Activated T-cell treated with anti-CD3 and anti-CD28 coated beads for 4 hours (primary cell): ENCODE data around the gene TMEM121B.

ENCODE experiments used
- DNase-seq: peaks from one replicate; pipeline ENCODE4 v3.0.0-alpha.2; 2020

Gene TMEM121B

DNA sequence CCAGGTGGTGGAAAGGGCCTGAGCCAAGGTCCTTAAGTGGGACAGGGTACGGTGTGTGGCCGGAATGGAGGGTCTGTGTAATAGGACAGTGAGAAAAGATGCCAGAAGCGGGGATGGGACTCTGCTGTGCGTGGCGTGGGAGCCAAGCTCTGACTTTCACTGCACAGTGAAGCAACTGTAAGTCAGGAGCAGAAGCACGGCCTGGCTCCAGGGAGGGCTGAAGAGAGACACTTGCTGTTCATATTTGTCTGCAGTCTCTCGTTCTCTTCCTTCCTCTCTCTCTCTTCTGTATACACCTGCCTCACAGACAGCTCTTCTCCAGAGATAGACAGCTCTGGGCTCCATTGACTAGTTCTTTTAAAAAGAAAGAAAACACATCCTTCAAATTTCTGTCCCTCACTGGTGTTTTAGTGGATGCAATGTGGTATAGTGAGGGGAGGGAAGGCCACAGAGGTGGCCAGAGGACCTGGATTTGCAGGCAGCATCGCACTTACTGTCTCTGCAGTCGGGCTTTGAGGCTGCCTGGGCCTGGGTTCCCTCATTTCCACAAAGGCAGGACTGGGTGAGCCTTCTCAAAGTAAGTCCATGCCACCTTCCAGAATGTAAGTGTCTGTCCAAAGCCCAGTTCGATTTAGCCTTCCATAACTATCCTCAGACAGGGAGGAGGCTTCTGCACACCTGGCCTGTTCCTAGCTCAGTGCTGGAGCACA lies 34.2 kb downstream of the TMEM121B start:
- no peak for DNase-seq

DNA sequence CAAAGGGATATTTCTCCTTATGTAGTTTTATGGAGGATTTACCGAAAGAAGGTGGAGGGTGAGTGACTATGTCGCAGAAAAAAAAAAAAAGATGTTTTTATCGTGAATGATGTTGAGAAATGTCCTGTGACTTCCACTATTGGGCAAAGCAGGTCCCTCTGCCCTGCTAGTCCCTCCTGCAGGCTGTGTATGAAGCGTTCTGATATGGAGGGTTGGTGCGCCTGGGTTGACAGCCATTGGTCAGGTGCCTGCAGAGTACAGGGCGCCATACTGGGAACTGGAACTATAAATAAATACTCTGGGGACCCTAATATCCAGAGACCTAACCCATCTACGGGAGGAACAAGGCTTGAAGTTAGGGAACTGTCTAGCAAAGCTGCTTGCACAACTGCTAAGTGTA lies 34.9 kb downstream of the TMEM121B start:
- DNase-seq = no peak

DNA sequence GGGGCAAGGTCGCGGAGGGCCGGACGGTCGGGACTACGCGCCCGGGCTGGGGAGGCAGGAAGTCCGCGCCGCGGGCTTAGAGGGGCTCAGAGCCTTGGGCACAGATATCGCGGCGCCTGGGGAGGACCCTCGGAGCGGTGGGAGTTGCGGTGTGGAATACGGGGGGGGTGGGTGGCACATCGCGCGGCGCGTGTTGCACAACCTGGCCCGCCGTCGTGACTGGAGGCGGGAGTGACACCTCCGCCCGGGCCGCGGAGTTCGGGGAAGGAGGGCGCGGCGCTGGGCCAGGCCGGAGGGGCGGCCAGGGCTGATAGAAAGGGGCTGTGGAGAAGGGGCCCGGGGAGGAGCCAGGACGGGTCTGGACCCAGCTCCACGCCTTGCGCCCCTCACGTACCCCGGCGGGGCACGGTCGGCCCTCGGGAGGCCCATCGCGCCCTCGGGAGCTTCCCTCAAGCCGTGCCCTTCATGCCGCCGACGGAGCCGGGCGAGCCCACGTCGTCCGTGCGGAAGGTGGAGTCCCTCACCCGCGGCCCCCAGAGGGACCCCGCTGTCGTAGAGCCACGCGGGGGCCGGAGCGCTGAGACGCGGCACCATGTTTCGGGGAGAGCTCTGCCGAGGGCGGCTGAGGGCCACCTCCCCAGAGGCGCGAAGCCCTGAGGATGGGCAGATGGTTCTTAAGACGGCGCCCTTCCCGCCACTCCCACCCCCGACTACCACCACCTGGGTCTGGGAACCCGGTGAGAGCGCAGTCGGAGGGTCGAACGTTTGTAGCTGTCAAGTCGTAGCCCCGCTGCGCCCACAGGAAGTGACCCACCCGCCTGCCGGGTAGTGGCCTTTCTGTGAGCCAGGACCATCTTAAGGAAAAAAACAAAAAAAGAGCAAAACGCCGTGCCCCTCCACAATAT lies 35.6 kb downstream of the TMEM121B start:
- DNase-seq = peak; percentile 46

DNA sequence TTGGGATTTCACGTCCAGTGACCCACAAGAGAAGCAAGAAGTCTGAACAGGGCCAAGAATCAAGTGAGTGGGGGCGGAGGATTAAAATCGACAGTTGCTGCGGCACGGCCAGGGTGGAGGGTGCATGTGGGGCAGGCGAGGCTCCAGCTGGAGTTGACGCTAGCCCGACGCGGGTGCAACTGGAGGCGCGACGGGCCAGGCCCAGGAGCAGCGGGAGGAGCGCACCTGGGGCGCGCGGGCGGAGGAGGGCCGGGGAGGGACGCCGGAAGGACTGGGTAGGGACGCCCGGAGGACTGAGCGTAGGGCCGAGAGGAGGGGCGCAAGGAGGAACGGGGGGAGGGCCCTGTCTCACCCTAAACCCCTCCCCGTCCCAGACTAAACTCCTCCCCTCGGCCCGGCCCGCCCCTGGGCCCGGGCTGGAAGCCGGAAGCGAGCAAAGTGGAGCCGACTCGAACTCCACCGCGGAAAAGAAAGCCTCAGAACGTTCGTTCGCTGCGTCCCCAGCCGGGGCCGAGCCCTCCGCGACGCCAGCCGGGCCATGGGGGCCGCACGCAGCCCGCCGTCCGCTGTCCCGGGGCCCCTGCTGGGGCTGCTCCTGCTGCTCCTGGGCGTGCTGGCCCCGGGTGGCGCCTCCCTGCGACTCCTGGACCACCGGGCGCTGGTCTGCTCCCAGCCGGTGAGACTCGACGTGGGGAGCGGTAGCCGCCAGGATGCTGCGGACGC lies 36.4 kb downstream of the TMEM121B start, which contains the start of gene IL17RA:
TSS of gene IL17RA (plus strand) at position 447 of the 723 bp plus-strand sequence. CDS start at position 539, 92 bp downstream.
- DNase-seq = peak; percentile 95

GRCh38 chr22:17083811-17084441 lies 37.2 kb downstream of the TMEM121B start:
- no peak for DNase-seq

DNA sequence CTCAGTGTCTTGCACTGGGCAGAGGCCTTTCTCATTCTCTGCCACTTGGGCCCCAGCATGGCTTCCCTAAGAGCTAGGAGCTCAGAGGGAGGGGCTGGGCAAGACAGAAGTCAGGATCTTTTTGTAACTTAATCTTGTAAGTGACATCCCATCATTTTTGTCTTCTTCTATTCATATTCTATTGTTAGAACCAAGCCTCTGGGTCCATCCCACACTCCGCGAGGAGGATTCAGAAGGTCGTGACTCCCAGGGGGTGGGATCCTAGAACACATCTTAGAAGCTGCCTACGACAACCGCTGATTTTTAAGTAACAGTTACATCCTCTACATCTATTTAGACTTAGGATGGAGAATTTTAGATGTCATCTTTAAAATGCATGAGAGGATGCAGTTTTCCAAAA lies 37.9 kb downstream of the TMEM121B start:
- DNase-seq = no peak

DNA sequence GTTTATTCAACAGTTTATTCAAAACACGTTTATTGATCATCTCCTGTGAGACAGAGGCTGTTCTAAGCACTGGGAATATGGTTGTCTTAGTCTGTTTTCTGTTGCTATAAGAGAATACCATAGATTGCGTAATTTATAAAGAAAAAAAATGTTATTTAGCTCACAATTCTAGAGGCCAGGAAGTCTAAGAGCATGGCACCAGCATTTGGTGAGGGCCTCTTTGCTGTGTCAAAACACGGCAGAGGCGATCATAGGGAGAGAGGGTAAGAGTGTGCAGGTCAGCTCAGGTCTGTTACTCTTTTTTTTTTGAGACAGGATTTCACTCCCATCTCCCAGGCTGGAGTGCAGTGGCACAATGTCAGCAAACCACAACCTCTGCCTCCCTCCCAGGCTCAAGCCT lies 41.6 kb downstream of the TMEM121B start:
- no peak for DNase-seq

GRCh38 chr22:17077255-17077654 lies 43.9 kb downstream of the TMEM121B start:
- no peak for DNase-seq

DNA sequence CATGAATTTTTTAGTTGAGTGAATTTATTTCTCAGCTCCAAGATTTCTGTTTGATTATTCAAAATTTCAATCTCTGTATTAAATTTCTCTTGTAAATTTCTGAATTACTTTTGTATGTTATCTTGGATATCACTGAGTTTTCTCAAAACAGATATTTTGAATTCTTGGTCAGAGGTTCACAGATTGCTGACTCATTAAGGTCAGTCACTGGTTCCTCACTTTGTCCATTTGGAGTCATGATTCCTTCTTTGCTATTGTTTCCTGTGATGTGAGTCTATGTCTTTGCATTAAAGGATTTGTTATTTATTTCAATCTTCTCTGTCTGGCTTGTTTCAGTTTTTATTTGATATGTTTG lies 46.5 kb downstream of the TMEM121B start:
- DNase-seq = no peak

DNA sequence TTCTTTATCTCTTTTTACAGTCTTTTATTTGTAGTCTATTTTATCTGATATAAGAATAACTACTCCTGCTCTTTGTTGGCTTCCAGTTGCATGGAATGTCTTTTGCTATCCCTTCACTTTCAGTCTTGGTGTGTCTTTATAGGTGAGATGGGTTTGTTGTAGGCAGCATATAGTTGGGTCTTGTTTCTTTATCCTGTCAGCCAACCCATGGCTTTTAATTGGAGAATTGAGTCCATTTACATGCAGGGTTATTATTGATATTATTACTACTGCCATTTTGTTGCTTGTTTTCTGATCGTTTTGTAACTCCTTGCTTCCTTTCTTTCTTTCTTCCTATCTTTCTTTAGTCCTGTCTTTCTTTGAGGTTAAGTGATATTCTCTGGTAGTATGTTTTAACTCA lies 48.3 kb downstream of the TMEM121B start:
- no peak for DNase-seq
